Stimulated activated CD8-positive, alpha-beta memory T cell treated with anti-CD3 and anti-CD28 coated beads, Interleukin-7, amount 100 ng/mL, for 24 hours (primary cell): ENCODE measurements around the gene HADHA.

Source experiments
- DNase-seq: peaks from one replicate; pipeline ENCODE4 v3.0.0-alpha.2; 2020; ENCODE audit warnings: low read depth

The HADHA gene

GRCh38 chr2:26245231-26245732 lies 850 bp upstream of the HADHA start:
- peak; percentile 10 for DNase-seq

DNA sequence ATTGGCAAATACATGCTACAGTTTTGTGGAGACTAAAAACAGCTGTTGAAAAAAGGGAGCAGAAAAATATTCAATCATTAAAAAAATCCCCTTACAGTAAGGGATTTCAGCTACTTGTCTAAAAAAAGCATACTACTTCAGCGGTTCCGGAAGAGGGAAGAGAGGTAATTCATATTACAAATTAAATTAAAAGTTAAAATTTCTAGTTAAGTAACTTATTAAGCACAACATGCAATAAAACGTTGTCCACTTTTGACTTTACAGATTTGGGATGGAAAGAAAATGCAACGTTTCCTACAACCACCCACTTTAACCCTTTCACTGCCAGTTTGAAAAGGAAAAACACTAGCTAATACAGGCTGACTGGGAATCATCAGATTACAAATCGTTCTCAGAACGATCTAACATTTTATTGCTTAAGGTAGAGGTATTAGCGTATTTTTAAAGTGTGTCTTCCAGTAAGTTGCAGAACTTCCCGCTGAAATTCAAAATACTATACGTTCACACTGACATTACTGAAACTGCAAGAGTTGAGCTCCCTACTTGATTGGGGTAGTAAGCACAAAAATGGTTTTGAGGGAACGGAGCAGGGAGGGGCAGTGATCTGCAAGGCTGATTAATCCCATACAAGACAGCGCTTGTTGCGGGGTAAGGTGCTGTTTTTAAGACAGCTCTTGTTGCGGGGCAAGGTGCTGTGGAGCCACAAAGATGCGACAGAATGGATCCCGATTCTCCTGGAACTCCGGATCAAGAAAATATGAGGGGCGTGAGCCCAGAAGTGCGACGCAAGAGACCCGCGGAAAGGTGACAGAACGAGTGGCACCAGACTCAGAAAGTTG lies 743 bp downstream of the HADHA start:
- no peak for DNase-seq

DNA sequence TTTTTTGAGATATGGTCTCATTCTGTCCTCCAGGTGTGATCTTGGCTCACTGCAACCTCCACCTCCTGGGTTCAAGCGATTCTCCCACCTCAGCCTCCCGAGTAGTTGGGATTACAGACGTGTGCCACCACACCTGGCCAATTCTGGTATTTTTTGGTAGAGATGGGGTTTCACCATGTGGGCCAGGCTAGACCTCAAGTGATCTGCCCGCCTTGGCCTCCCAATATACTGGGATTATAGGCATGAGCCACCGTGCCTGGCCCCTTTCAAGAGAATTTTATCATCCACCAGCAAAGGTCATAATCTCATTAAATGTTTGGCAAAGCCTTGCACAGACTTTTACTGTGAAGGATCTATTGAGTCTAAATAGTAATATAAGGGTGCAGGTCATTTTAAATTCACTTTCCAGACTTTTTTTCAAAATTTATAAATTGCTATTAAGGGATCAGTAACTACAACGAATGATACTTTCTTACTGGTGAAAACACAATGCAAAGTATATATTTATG lies 2.5 kb downstream of the HADHA start:
- no peak for DNase-seq

- no peak for DNase-seq
Observed at GRCh38 chr2:26238311-26238958, 6.0 kb downstream of the HADHA start.

DNA sequence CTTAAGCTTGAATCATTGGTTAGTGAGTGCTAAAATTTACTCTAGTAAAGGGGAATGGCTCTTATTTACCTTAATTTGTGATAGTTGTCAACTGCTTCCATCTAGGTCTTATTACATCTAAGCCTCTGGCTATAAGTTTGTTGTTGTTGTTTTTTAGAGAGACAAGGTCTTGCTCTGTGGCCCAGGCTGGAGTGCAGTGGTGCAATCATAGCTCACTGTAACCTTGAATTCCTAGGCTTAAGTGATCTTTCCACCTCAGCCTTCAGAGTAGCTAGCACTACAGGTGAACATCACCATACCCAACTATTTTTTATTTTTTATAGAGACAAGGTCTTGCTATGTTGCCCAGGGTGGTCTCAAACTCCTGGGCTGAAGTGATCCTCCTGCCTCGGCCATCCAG lies 6.6 kb downstream of the HADHA start:
- DNase-seq: no peak

GRCh38 chr2:26235089-26235488 lies 9.3 kb downstream of the HADHA start:
- no peak for DNase-seq

- DNase-seq: no peak
Observed at GRCh38 chr2:26230806-26231205, 13.6 kb downstream of the HADHA start.

GRCh38 chr2:26229595-26229994 lies 14.8 kb downstream of the HADHA start:
- DNase-seq: no peak

DNA sequence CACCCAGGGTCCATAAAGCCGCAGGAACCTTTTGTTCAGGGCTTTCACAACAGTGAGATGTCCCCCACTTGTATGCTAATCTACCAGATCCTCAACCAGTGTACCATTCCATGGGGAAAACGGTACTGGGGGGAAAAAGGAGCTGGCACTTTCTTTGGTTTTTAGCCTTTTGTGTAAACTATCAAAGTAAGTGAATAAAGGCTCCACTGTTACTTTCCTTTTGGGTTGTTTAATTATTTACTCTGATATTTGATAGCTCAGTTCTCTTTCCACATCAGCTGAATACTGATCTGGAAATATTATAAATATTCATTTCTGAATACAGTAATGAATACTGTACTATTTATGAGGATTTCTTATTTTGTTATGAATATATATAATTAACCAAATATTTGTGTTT lies 20.3 kb downstream of the HADHA start:
- DNase-seq: no peak

GRCh38 chr2:26223018-26223417 lies 21.4 kb downstream of the HADHA start:
- DNase-seq: no peak

DNA sequence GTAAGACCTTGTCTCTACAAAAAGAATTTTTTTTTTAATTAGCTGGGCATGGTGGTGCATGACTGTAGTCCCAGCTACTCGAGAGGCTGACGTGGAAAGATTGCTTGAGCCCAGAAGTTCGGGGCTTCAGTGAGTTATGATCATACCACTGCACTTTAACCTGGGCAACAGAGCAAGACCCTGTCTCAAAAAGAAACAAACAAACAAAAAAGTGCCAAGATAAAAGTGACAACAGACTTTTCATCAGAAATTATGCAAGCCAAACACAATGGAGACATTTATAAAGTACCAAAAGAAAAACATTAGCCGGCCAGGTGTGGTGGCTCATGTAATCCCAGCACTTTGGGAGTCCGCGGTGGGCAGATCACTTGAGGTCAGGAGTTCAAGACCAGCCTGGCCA lies 26.7 kb downstream of the HADHA start:
- no peak for DNase-seq

DNA sequence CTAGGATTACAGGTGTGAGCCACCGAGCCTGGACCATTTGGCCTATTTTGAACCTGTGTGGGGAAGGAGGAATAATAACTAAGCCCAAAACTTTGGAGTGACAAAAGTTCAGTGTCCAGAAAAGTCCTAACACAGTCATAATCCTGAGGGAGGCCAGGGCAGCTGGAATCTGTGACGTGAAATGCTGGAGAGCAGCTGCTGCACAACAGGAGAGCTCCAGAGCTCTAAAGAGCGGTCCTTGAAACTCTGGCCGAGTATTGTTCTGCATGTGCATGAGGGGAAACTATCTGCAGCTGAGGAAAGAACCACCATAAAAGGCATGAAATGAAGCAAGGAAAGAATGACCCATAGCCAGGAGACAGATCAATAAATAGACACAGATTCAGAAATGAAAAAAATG lies 27.8 kb downstream of the HADHA start:
- DNase-seq: no peak

GRCh38 chr2:26215833-26216232 lies 28.6 kb downstream of the HADHA start:
- DNase-seq: no peak

DNA sequence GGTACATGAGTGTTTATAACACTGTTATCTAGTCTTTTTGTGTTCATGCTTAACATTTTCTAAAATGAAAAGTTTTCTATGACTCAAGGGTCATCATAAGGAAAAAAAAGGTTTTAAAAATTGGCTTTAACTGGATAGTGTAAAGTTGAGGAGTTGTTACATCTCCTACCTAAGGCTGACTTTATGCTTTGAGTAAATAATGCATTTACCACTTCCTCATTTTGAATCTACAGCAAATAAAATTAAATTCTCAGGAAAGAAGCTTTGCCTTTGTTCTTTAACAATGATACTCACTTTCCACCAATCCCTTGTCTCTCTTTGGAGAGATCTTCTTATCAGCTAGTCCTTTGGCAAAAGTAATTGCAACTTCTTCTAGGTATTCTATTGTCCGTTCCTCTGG lies 29.7 kb downstream of the HADHA start:
- DNase-seq: no peak

- no peak for DNase-seq
Observed at GRCh38 chr2:26212011-26212410, 32.4 kb downstream of the HADHA start.

- DNase-seq: no peak
Observed at GRCh38 chr2:26203906-26204305, 40.5 kb downstream of the HADHA start.

DNA sequence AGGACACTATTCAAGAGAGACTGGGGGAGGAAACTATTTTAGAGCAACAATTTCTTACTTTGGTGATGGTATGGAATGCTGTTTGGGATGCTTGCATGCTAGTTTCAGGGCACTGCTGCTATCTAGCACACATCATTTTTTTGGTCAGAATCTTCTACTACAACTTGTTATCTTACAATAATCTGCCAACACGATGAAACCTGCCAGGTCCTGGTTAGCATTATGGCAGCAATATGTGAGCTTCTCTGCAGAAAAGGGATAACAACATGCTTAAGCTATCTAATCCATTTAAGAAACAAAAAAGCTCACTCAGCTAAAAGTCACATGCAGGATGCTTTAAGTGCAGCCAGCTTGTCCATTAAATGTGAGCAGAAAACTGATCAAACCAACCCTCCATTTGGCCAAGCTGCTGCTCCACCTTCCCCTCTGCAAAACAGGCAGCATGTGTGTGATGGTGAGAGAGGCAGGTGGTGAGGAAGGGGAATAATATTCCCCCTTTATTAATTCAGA lies 41.4 kb downstream of the HADHA start:
- DNase-seq: no peak

- no peak for DNase-seq
Observed at GRCh38 chr2:26197516-26197915, 46.9 kb downstream of the HADHA start.

GRCh38 chr2:26196683-26197418 lies 47.6 kb downstream of the HADHA start:
- no peak for DNase-seq

DNA sequence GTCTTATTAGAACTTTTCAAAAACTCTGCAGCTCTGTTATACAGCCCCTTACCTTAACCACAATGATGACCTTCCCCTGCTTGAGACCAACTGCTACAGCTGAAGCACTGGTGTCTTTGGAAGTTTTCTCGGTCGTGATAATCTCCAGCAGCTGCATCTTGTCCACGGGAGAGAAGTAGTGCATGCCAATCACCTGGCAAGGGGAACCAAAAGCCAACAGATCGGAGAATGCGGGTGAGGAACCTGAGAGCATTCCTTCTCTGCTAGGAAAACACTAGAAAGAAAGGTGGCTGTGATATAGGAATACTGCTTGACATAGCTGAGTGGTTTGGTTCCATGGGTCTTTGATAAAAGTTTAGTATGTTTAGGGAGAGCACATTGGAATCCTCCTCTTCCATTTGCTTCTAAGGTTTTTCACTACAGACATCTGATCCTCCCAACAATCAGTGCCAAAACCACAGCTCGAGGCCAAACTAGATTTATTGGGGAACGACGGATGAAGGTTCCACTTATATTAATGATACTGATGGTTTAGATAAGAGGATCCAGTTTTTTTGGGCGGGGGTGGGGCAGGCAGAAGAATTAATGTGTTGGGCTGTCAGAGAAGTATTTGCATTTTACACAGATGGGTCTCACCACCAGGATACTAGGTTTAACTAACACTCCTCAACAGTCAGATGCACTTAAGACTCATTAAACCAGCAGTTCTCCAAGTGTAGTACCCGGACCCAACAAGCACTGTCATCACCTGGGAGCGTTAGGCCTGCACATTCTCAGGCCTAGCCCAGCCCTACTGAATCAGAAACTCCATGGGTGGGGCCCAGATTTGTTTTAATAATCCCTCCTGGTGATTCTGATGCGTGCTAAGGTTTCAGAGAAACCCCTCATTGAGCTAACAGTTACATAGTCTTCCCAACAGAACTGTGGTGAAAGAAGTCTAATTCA lies 49.1 kb downstream of the HADHA start:
- no peak for DNase-seq

GRCh38 chr2:26193578-26194231 lies 50.7 kb downstream of the HADHA start:
- no peak for DNase-seq
